HEK293T (cell line): ENCODE measurements around the gene CACNB1.

Source experiments
- SUZ12 ChIP-seq: fragments of 450-650 bp; IDR thresholded peaks from 2 replicates; pipeline ENCODE4 v1.6.1; 2016; ENCODE audit warnings: mild to moderate bottlenecking
- TARDBP ChIP-seq: fragments of 450-650 bp; IDR thresholded peaks from 2 replicates; pipeline ENCODE4 v1.6.1; 2016

DNA sequence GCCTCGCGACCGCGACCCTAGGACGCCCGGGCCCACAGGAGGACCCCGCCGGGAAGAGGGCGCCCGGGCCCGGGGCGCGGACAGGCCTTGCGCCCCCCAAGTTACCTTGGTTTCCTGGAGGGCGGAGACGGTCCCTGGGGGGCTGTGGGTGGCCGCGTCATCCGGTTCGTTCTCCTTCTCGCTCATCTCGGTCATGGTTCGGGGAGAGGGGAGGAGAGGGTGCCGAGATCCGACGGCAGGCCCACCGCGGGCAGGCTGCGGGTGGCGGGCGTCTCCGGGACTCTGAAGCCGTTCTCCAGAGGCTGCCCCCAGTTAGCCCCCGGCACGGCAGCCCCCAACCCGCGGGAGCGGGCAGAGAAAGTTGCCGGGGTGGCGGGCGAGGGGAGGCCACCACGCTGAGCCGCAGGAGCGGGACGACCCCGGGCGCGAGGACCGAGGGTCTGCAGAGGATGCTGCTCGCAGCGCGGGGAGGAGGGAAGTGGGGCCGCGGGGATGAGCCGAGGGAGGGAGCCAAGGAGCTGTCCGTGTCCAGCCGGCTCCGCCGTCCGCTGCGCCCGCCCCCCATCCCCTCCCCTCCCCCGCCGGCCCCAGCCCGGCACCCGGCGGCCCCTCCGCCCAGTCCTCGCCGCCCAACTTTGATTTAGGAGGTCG lies 28.0 kb upstream of the CACNB1 start, which contains the start of gene STAC2:
- TF ChIP-seq TARDBP (no peak), SUZ12 (no peak)
